ENCODE results near the gene TSPOAP1. TPM values are rescaled to one million over a fixed set of nuclear protein-coding genes. Genes with fewer than 3 reads are reported as not detected.

The TSPOAP1 gene
- polyA plus RNA-seq, 1 of the 3 experiments (the other 2 are of a cell fraction): 0.79 TPM

DNA sequence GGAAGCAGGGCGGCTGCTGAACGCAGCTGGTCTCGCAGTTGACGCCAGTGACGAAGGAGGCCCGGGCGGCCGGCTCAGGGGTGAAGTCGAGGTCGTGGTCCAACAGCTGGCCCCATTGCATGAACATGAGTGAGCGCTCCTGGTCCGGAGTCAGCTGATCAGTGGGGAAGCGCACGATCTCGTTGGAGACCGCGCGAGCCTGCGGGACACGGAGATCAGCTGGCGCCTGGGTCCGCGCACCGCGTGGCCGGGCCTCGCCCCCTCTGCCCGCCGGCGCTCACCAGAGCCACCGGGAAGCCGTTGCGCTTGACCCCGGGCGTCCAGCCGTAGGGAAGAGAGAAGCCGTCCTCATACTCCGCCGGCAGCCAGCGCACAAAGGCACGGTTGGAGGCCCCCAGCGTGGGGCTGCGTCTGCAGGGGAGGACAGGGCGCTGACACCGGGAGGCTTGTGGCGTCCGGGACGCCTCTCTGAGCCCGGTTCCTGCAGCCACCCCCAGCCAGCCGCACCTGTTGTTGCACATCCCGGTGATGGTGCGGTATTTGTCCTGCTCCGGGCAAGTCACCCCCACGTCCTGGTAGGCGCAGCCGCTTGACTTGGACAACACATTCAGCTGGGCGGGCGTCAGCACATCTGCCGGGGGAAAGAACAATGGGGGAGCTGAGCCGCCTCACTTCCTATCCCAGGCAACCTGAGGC is 49.4 kb downstream of the TSPOAP1 start:
- Histone ChIP-seq H3K79me2 (ENCODE audit: insufficient read depth) (no peaks in the 10 kb centered on the region), H3K4me3 (ENCODE audit: low read depth in 2 of 2, low read length in 1 of 2) (no peak overlapping the region), H3K9me3 (no peaks in the 10 kb centered on the region), H4K20me1 (ENCODE audit: insufficient read depth) (no peaks in the 10 kb centered on the region), H3K36me3 (replicated peaks in 1 of 2; ENCODE audit: control insufficient read depth in 1 of 2, insufficient read depth in 2 of 2, low read length in 1 of 2) (no peaks in the 10 kb centered on the region), H3K9ac (no peak overlapping the region), H3K4me2 (no peak overlapping the region), H3K27ac (ENCODE audit: low read depth in 2 of 2, low read length in 1 of 2) (no peak overlapping the region), H3K27me3 (ENCODE audit: insufficient read depth) (peaks cover 24% of the 10 kb centered on the region), H3K9me2 (no peaks in the 10 kb centered on the region), H3F3A (replicated peaks; ENCODE audit: insufficient read depth) (no peaks in the 10 kb centered on the region), H3K4me1 (ENCODE audit: control insufficient read depth in 1 of 2, insufficient read depth in 2 of 2, low read depth in 1 of 2, low read length in 1 of 2) (no peaks in the 10 kb centered on the region; a peak in 1 of 4 replicates), H2AFZ (ENCODE audit: low read depth) (no peak overlapping the region)
- CTCF ChIA-PET: interaction anchor here (0.7 to 1.0 kb wide), 6 partner anchors 8 to 79 kb away, joined by 3 read pairs; no protein-coding TSS in a partner anchor
- WGBS (ENCODE audit: low lambda C conversion rate): 51% methylated on average over 55 of the region's 60 CpGs
- POLR2A ChIA-PET: no interaction called here
- TF ChIP-seq TCF12 (IDR thresholded peaks at IDR 0.05) (no peak), FOXJ3 (CRISPR knock-in tag; IDR thresholded peaks at IDR 0.05) (no peak), RCOR1 (IDR thresholded peaks at IDR 0.05; ENCODE audit: low read length) (no peak), MXI1 (IDR thresholded peaks at IDR 0.05; ENCODE audit: low read depth, low read length) (no peak), GATA2 (CRISPR knock-in tag; IDR thresholded peaks at IDR 0.05) (no peak), ELF1 (IDR thresholded peaks at IDR 0.05) (no peak), TAF1 (IDR thresholded peaks at IDR 0.05; ENCODE audit: borderline replicate concordance, low read depth, low read length) (no peak), TEAD4 (IDR thresholded peaks at IDR 0.05; ENCODE audit: borderline replicate concordance, insufficient read depth) (no peak), POLR2AphosphoS5 (IDR thresholded peaks at IDR 0.05; ENCODE audit: low read depth, low read length) (no peak), RFX5 (IDR thresholded peaks at IDR 0.05; ENCODE audit: low read length) (no peak), FOXM1 (IDR thresholded peaks at IDR 0.05; ENCODE audit: low read depth) (no peak), FOSL2 (IDR thresholded peaks at IDR 0.05; ENCODE audit: borderline replicate concordance, low read depth) (no peak), EP300 (IDR thresholded peaks at IDR 0.05; ENCODE audit: borderline replicate concordance in 1 of 2, low read depth in 1 of 2, low read length in 1 of 2) (no peak), YY1 (IDR thresholded peaks at IDR 0.05; ENCODE audit: low read depth) (no peak), MEF2A (IDR thresholded peaks at IDR 0.05; ENCODE audit: borderline replicate concordance, low read depth) (no peak)
- TF ChIP-seq, protein P1, sequence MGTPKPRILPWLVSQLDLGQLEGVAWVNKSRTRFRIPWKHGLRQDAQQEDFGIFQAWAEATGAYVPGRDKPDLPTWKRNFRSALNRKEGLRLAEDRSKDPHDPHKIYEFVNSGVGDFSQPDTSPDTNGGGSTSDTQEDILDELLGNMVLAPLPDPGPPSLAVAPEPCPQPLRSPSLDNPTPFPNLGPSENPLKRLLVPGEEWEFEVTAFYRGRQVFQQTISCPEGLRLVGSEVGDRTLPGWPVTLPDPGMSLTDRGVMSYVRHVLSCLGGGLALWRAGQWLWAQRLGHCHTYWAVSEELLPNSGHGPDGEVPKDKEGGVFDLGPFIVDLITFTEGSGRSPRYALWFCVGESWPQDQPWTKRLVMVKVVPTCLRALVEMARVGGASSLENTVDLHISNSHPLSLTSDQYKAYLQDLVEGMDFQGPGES (IDR thresholded peaks at IDR 0.05; ENCODE audit: low read depth, low read length): no peak
- TF ChIP-seq, protein P2, sequence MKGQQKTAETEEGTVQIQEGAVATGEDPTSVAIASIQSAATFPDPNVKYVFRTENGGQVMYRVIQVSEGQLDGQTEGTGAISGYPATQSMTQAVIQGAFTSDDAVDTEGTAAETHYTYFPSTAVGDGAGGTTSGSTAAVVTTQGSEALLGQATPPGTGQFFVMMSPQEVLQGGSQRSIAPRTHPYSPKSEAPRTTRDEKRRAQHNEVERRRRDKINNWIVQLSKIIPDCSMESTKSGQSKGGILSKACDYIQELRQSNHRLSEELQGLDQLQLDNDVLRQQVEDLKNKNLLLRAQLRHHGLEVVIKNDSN (IDR thresholded peaks at IDR 0.05; ENCODE audit: borderline replicate concordance, low read depth): no peak
- TF ChIP-seq, protein P3, sequence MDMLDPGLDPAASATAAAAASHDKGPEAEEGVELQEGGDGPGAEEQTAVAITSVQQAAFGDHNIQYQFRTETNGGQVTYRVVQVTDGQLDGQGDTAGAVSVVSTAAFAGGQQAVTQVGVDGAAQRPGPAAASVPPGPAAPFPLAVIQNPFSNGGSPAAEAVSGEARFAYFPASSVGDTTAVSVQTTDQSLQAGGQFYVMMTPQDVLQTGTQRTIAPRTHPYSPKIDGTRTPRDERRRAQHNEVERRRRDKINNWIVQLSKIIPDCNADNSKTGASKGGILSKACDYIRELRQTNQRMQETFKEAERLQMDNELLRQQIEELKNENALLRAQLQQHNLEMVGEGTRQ (IDR thresholded peaks at IDR 0.05; ENCODE audit: borderline replicate concordance, low read depth, low read length): no peak
- TF ChIP-seq, protein P4, sequence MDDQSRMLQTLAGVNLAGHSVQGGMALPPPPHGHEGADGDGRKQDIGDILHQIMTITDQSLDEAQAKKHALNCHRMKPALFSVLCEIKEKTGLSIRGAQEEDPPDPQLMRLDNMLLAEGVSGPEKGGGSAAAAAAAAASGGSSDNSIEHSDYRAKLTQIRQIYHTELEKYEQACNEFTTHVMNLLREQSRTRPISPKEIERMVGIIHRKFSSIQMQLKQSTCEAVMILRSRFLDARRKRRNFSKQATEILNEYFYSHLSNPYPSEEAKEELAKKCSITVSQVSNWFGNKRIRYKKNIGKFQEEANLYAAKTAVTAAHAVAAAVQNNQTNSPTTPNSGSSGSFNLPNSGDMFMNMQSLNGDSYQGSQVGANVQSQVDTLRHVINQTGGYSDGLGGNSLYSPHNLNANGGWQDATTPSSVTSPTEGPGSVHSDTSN (IDR thresholded peaks at IDR 0.05): no peak
- TF ChIP-seq, protein P5, sequence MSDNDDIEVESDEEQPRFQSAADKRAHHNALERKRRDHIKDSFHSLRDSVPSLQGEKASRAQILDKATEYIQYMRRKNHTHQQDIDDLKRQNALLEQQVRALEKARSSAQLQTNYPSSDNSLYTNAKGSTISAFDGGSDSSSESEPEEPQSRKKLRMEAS (IDR thresholded peaks at IDR 0.05; ENCODE audit: low read depth): no peak
- no peak for DNase-seq

Data from SK-N-SH (cell line).